Measurements from ENCODE around the gene CASTOR2. TPM values are rescaled to one million over a fixed set of nuclear protein-coding genes. Genes with fewer than 3 reads are reported as not detected.
A peak's percentile ranks its signal among the peaks of the same experiment; 100 is the strongest.

The CASTOR2 gene
- total RNA-seq, 1 donor from 2014 or later: 21.3 TPM

DNA sequence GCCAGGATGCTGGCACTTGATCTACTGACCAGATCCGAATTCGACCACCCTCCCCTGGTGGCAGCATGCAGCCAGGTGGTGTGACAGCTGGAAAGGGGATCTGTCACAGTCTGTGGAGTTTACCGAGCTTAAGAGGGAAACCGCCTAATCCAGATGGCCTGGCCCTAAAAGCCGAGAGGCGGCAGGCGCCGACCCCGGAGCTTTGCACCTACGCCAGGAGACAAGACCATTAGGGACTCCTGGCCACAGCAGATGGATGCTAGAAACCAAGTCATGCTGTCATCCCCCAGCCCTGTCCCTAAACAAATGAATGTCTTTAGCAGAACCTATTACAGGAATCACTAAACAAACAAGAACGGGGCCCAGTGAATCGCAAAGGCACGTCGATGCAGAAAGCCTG lies 81.4 kb downstream of the CASTOR2 start:
- Mint-ChIP-seq H3K4me3 (ENCODE audit: unreplicated experiment) (no peak overlapping the region), H3K27me3 (ENCODE audit: low read depth, unreplicated experiment) (no peaks in the 10 kb centered on the region), H3K36me3 (ENCODE audit: low read depth, unreplicated experiment) (peaks cover 6% of the 10 kb centered on the region), H3K27ac (ENCODE audit: unreplicated experiment) (no peak overlapping the region), H3K9me3 (ENCODE audit: unreplicated experiment) (no peaks in the 10 kb centered on the region), H3K4me1 (ENCODE audit: low read depth, unreplicated experiment) (peaks cover 4% of the 10 kb centered on the region)
- H3K27me3 ChIP-seq (ENCODE audit: insufficient read depth, low read length): no peaks in the 10 kb centered on the region
- H3K4me3 ChIP-seq (ENCODE audit: insufficient read depth, low read depth, low read length): no peak overlapping the region
- no peak for FAIRE-seq
- no peaks in the 10 kb centered on the region for H3K9me3 ChIP-seq (ENCODE audit: insufficient read depth, low read depth, low read length)
- H2AFZ ChIP-seq (ENCODE audit: low read depth, low read length): no peak overlapping the region
- no peaks in the 10 kb centered on the region for H4K20me1 ChIP-seq (ENCODE audit: insufficient read depth, low read length)
- DNase-seq (ENCODE audit: low read depth): no peak
- TF ChIP-seq EZH2 (IDR thresholded peaks at IDR 0.05; ENCODE audit: insufficient read depth, low read length): no peak
- TF ChIP-seq, protein P1, sequence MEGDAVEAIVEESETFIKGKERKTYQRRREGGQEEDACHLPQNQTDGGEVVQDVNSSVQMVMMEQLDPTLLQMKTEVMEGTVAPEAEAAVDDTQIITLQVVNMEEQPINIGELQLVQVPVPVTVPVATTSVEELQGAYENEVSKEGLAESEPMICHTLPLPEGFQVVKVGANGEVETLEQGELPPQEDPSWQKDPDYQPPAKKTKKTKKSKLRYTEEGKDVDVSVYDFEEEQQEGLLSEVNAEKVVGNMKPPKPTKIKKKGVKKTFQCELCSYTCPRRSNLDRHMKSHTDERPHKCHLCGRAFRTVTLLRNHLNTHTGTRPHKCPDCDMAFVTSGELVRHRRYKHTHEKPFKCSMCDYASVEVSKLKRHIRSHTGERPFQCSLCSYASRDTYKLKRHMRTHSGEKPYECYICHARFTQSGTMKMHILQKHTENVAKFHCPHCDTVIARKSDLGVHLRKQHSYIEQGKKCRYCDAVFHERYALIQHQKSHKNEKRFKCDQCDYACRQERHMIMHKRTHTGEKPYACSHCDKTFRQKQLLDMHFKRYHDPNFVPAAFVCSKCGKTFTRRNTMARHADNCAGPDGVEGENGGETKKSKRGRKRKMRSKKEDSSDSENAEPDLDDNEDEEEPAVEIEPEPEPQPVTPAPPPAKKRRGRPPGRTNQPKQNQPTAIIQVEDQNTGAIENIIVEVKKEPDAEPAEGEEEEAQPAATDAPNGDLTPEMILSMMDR (IDR thresholded peaks at IDR 0.05; ENCODE audit: insufficient read depth, low read depth, low read length): no peak
- no peak overlapping the region for H3K4me2 ChIP-seq (ENCODE audit: low read length)
- H3K36me3 ChIP-seq (ENCODE audit: insufficient read depth, low read length): peaks cover 4% of the 10 kb centered on the region
- H3K9ac ChIP-seq (ENCODE audit: low read length): no peak overlapping the region
- no peaks in the 10 kb centered on the region for H3K79me2 ChIP-seq (ENCODE audit: insufficient read depth, low read length)
- H3K4me1 ChIP-seq (ENCODE audit: insufficient read depth, low read length): peaks cover 11% of the 10 kb centered on the region
- no peak overlapping the region for H3K27ac ChIP-seq (ENCODE audit: low read depth, low read length)

DNA sequence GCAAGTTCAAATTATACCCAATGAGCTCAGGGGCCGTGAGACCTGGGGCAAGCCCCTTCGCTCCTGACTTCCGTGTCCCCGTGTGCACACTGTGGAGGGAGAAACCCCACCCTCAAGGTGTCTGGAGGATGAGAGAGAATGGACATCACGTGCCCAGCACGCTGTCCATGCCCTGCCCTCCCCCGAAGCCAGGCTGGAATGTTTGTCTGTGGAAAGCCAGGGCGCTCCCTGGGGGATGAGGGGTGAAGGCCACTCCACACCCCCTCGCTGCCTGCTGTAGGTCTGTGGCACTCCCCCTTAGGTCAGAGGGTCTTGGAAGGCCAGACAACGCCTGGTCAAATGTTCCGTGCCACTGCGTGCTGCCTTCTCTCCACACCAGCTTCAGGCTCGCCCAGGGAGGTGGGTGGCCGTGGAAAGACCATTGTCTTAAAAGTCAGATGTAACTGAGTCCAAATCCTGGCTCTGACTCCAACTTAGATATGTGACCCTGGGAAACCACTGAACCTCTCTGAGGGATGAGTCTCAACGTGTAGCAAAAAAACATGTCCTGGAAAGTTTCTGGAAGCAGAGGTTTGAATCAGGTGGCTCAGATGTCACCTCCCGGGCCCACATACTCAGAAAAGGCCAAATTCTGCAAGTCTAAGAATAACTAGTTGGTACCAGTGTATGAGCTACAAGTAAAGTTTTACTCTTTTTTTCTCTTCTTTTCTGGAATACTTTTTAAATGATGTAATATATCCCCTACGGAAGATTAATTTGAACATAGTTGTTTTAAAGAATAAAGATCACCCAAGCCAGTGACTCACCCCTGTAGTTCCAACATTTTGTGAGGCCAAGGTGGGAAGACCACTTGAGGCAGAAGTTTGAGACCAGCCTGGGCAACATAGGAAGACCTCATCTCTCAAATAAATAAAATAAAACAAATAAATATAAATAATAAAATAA lies 84.2 kb downstream of the CASTOR2 start:
- peak; percentile 79 for DNase-seq (ENCODE audit: low read depth)
- Histone ChIP-seq H3K4me1 (ENCODE audit: insufficient read depth, low read length) (peaks cover 11% of the 10 kb centered on the region), H2AFZ (ENCODE audit: low read depth, low read length) (no peak overlapping the region), H3K27ac (ENCODE audit: low read depth, low read length) (peak overlapping the region; percentile 53), H4K20me1 (ENCODE audit: insufficient read depth, low read length) (peaks cover 4% of the 10 kb centered on the region), H3K4me3 (ENCODE audit: insufficient read depth, low read depth, low read length) (no peak overlapping the region), H3K79me2 (ENCODE audit: insufficient read depth, low read length) (peaks cover 4% of the 10 kb centered on the region), H3K4me2 (ENCODE audit: low read length) (peak overlapping the region; percentile 26), H3K9me3 (ENCODE audit: insufficient read depth, low read depth, low read length) (no peaks in the 10 kb centered on the region), H3K9ac (ENCODE audit: low read length) (peak overlapping the region; percentile 12), H3K27me3 (ENCODE audit: insufficient read depth, low read length) (no peaks in the 10 kb centered on the region), H3K36me3 (ENCODE audit: insufficient read depth, low read length) (peaks cover 9% of the 10 kb centered on the region)
- Mint-ChIP-seq H3K27me3 (ENCODE audit: low read depth, unreplicated experiment) (no peaks in the 10 kb centered on the region), H3K4me1 (ENCODE audit: low read depth, unreplicated experiment) (peaks cover 4% of the 10 kb centered on the region), H3K9me3 (ENCODE audit: unreplicated experiment) (no peaks in the 10 kb centered on the region), H3K27ac (ENCODE audit: unreplicated experiment) (no peak overlapping the region), H3K36me3 (ENCODE audit: low read depth, unreplicated experiment) (peaks cover 8% of the 10 kb centered on the region), H3K4me3 (ENCODE audit: unreplicated experiment) (no peak overlapping the region)
- TF ChIP-seq EZH2 (IDR thresholded peaks at IDR 0.05; ENCODE audit: insufficient read depth, low read length): no peak
- TF ChIP-seq, protein P1 (IDR thresholded peaks at IDR 0.05; ENCODE audit: insufficient read depth, low read depth, low read length): no peak
- peak; percentile 17 for FAIRE-seq

DNA sequence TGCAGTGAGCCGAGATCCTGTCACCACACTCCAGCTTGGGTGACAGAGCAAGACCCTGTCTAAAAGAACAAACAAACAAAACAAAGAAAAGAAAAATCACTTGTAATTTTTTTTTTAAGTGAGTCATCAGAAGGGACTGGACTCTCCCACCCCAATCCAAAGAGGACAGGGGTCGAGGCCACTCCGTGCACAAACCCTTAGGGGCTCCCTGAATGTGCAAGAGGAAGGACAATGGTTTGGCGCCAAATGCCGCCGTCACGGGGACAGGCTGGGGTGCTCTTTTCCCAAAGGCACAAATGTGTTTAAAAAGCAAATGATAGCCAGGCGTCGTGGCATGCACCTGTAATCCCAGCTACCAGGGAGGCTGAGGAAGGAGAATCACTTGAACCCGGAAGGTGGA lies 85.3 kb downstream of the CASTOR2 start:
- Histone ChIP-seq H3K27ac (ENCODE audit: low read depth, low read length) (no peak overlapping the region), H3K9ac (ENCODE audit: low read length) (no peak overlapping the region), H3K4me1 (ENCODE audit: insufficient read depth, low read length) (peaks cover 19% of the 10 kb centered on the region), H3K79me2 (ENCODE audit: insufficient read depth, low read length) (peaks cover 4% of the 10 kb centered on the region), H3K9me3 (ENCODE audit: insufficient read depth, low read depth, low read length) (no peaks in the 10 kb centered on the region), H3K27me3 (ENCODE audit: insufficient read depth, low read length) (no peaks in the 10 kb centered on the region), H4K20me1 (ENCODE audit: insufficient read depth, low read length) (peaks cover 11% of the 10 kb centered on the region), H2AFZ (ENCODE audit: low read depth, low read length) (no peak overlapping the region), H3K4me2 (ENCODE audit: low read length) (no peak overlapping the region), H3K4me3 (ENCODE audit: insufficient read depth, low read depth, low read length) (no peak overlapping the region), H3K36me3 (ENCODE audit: insufficient read depth, low read length) (peaks cover 15% of the 10 kb centered on the region)
- FAIRE-seq: no peak
- Mint-ChIP-seq H3K4me3 (ENCODE audit: unreplicated experiment) (no peak overlapping the region), H3K27ac (ENCODE audit: unreplicated experiment) (no peak overlapping the region), H3K4me1 (ENCODE audit: low read depth, unreplicated experiment) (peaks cover 8% of the 10 kb centered on the region), H3K36me3 (ENCODE audit: low read depth, unreplicated experiment) (peaks cover 11% of the 10 kb centered on the region), H3K27me3 (ENCODE audit: low read depth, unreplicated experiment) (no peaks in the 10 kb centered on the region), H3K9me3 (ENCODE audit: unreplicated experiment) (no peaks in the 10 kb centered on the region)
- TF ChIP-seq EZH2 (IDR thresholded peaks at IDR 0.05; ENCODE audit: insufficient read depth, low read length): no peak
- TF ChIP-seq, protein P1 (IDR thresholded peaks at IDR 0.05; ENCODE audit: insufficient read depth, low read depth, low read length): no peak
- DNase-seq (ENCODE audit: low read depth): no peak

All from astrocyte (in vitro differentiated cells and primary cell).